Glutamatergic neuron (in vitro differentiated cells): ENCODE data around the gene DOLK. TPM values are rescaled to one million over a fixed set of nuclear protein-coding genes. Genes with fewer than 3 reads are reported as not detected.
A peak's percentile ranks its signal among the peaks of the same experiment; 100 is the strongest.

Source experiments
- DNase-seq: peaks from one replicate; pipeline ENCODE4 v3.0.0; 2022
- H3K27ac Mint-ChIP-seq: one replicate; pipeline ENCODE4 v1.8.0; 2020; ENCODE audit warnings: mild to moderate bottlenecking, mixed read lengths, inconsistent platforms; ENCODE audit not compliant: unreplicated experiment
- H3K27me3 Mint-ChIP-seq: one replicate; pipeline ENCODE4 v1.8.0; 2020; ENCODE audit warnings: mild to moderate bottlenecking, moderate library complexity, mixed read lengths, inconsistent platforms; ENCODE audit not compliant: unreplicated experiment
- H3K36me3 Mint-ChIP-seq: one replicate; pipeline ENCODE4 v1.8.0; 2020; ENCODE audit warnings: mild to moderate bottlenecking, mixed read lengths, inconsistent platforms; ENCODE audit not compliant: unreplicated experiment
- H3K4me1 Mint-ChIP-seq: one replicate; pipeline ENCODE4 v1.8.0; 2020; ENCODE audit warnings: mild to moderate bottlenecking, low read depth, mixed read lengths, inconsistent platforms; ENCODE audit not compliant: unreplicated experiment
- H3K4me3 Mint-ChIP-seq: one replicate; pipeline ENCODE4 v1.8.0; 2020; ENCODE audit warnings: mild to moderate bottlenecking, mixed read lengths, inconsistent platforms; ENCODE audit not compliant: unreplicated experiment
- H3K9me3 Mint-ChIP-seq: one replicate; pipeline ENCODE4 v1.8.0; 2020; ENCODE audit warnings: mild to moderate bottlenecking, moderate library complexity, mixed read lengths, inconsistent platforms; ENCODE audit not compliant: unreplicated experiment
- total RNA-seq: library from RNA; stranded (reverse); fragmentation: NEBNext Ultra II Directional; extraction: Animal tissue kit (Norgen Biotek cat#: 25700); gene quantifications from one replicate; pipeline ENCODE4 v1.2.1, GENCODE V29; 2021; ENCODE audit not compliant: unreplicated experiment
- TF ChIP-seq, protein P1 (sequence below): fragments of 200-600 bp; sonication (generic); IDR thresholded peaks from one replicate; pipeline ENCODE4 v1.5.0; 2021; ENCODE audit not compliant: partially characterized antibody, unreplicated experiment

The DOLK gene
- total RNA-seq, 1 donor from 2014 or later = 16.6 TPM

DNA sequence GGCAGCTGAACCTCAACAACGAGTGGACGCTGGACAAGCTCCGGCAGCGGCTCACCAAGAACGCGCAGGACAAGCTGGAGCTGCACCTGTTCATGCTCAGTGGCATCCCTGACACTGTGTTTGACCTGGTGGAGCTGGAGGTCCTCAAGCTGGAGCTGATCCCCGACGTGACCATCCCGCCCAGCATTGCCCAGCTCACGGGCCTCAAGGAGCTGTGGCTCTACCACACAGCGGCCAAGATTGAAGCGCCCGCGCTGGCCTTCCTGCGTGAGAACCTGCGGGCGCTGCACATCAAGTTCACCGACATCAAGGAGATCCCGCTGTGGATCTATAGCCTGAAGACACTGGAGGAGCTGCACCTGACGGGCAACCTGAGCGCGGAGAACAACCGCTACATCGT lies 39.0 kb downstream of the DOLK start:
- DNase-seq = no peak
- peaks cover 6% of the 10 kb centered on the region for H3K36me3 Mint-ChIP-seq
- H3K4me1 Mint-ChIP-seq = peaks cover 8% of the 10 kb centered on the region
- peaks cover 3% of the 10 kb centered on the region for H3K27me3 Mint-ChIP-seq
- peaks cover 5% of the 10 kb centered on the region for H3K9me3 Mint-ChIP-seq
- H3K27ac Mint-ChIP-seq = no peak overlapping the region
- TF ChIP-seq, protein P1, sequence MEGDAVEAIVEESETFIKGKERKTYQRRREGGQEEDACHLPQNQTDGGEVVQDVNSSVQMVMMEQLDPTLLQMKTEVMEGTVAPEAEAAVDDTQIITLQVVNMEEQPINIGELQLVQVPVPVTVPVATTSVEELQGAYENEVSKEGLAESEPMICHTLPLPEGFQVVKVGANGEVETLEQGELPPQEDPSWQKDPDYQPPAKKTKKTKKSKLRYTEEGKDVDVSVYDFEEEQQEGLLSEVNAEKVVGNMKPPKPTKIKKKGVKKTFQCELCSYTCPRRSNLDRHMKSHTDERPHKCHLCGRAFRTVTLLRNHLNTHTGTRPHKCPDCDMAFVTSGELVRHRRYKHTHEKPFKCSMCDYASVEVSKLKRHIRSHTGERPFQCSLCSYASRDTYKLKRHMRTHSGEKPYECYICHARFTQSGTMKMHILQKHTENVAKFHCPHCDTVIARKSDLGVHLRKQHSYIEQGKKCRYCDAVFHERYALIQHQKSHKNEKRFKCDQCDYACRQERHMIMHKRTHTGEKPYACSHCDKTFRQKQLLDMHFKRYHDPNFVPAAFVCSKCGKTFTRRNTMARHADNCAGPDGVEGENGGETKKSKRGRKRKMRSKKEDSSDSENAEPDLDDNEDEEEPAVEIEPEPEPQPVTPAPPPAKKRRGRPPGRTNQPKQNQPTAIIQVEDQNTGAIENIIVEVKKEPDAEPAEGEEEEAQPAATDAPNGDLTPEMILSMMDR = no peak
- H3K4me3 Mint-ChIP-seq = no peak overlapping the region

DNA sequence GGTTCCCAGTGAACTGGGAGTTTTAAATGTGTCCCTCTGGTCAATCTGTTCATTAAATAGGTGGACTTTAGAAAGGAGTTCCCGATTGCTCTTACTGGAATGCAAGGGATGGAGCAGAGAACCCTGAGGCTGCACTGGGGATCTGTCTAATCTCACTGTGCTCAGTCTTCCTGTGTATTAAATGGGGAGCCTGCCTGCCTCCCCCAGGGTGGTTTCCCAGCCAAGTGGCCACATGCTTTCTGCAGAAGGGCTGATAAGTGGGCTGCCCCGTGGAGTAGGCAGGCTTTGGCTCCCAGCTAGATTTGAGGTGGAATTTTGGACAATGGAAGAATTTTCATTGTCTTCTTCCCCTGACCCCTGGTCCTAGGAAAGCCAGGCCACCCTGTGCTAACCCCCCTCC lies 40.7 kb downstream of the DOLK start:
- no peak for DNase-seq
- Mint-ChIP-seq H3K36me3 (peaks cover 6% of the 10 kb centered on the region), H3K9me3 (peaks cover 2% of the 10 kb centered on the region), H3K4me3 (no peak overlapping the region), H3K27ac (peak overlapping the region; percentile 55), H3K4me1 (peaks cover 1% of the 10 kb centered on the region), H3K27me3 (no peaks in the 10 kb centered on the region)
- TF ChIP-seq, protein P1 = no peak

DNA sequence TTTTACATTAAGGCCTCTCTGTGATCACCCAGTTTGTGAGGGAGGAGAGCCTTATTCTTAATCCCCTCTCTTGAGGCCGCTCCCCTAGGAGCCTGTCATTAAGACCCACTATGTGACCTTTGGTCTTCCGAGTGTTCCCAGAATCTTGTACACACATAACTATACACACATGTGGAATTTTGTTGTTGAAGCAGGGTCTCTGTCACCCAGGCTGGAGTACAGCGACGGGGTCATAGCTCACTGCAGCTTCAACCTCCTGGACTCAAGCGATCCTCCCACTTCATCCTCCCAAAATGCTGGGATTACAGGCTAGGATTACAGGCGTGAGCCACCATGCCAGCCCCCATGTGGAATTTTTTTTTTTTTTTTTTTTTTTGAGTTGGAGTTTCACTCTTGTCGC lies 41.4 kb downstream of the DOLK start:
- DNase-seq = no peak
- Mint-ChIP-seq H3K4me1 (no peaks in the 10 kb centered on the region), H3K4me3 (no peak overlapping the region), H3K27me3 (no peaks in the 10 kb centered on the region), H3K27ac (no peak overlapping the region), H3K9me3 (no peaks in the 10 kb centered on the region), H3K36me3 (peaks cover 6% of the 10 kb centered on the region)
- TF ChIP-seq, protein P1 = no peak

DNA sequence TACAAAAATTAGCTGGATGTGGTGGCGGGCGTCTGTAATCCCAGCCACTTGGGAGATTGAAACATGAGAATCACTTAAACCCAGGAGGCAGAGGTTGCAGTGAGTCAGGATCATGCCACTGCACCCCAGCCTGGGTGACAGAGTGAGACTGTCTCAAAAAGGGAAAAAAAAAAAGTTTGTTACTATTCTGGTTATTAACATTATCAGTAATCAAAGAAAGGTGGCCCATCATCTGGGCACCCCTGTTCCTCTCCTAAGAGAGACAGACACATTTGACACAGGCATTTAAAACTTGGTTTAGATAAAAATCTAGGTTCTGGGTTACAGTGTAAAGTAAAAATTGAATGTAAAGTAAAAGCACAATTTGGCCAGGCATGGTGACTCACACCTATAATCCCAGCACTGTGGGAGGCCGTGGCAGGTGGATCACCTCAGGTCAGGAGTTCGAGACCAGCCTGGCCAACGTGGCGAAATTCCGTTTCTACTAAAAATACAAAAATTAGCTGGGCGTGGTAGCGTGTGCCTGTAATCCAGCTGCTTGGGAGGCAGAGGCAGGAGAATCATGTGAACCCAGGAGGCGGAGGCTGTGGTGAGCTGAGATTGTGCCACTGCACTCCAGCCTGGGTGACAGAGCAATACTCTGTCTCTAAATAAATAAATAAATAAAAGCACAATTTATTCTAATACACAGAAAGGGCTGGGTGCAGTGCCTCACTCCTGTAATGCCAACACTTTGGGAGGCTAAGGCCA lies 43.4 kb downstream of the DOLK start:
- no peaks in the 10 kb centered on the region for H3K27me3 Mint-ChIP-seq
- no peaks in the 10 kb centered on the region for H3K9me3 Mint-ChIP-seq
- H3K4me1 Mint-ChIP-seq = peaks cover 6% of the 10 kb centered on the region
- peaks cover 6% of the 10 kb centered on the region for H3K36me3 Mint-ChIP-seq
- no peak for DNase-seq
- no peak overlapping the region for H3K4me3 Mint-ChIP-seq
- TF ChIP-seq, protein P1 = no peak
- peak overlapping the region; percentile 22 for H3K27ac Mint-ChIP-seq

DNA sequence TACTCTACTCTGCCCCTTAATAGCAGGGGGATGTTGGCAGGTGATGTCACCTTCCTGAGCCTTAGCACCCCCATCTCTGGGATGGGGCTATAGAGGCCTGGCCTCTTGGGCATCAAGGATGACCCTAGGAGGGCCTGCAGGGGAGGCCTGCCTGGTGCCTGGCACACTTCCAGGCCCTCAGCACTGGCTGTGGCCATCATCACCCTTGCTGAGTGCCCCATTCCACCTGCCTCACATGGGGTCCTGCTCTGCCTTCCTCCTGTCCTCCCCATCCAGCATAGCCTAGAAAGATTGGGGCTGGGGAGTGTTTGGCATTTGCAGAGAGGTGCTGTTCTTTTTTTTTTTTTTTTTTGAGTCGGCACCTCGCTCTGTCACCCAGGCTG lies 44.3 kb downstream of the DOLK start:
- Mint-ChIP-seq H3K36me3 (peaks cover 5% of the 10 kb centered on the region), H3K4me3 (no peak overlapping the region), H3K9me3 (no peaks in the 10 kb centered on the region), H3K4me1 (peaks cover 6% of the 10 kb centered on the region), H3K27me3 (no peaks in the 10 kb centered on the region), H3K27ac (no peak overlapping the region)
- no peak for DNase-seq
- TF ChIP-seq, protein P1 = no peak
